Spleen (tissue), 11 donors: ENCODE results near the gene CHKB. TPM values are rescaled to one million over a fixed set of nuclear protein-coding genes. Genes with fewer than 3 reads are reported as not detected.

Experiments used
- DNase-seq: peaks from one replicate; pipeline ENCODE4 v3.0.0-alpha.2; 2020
- H3K27ac ChIP-seq, 8 donors: fragments of 200-600 bp; sonication (generic) in 7 of 8; 1 replicate in 4 of 8; 2 replicates in 4 of 8; pipeline versions ENCODE4 v1.5.0 to v1.8.0; 2016 to 2021; ENCODE audit warnings: inconsistent platforms in 4 of 8, mild to moderate bottlenecking in 4 of 8, moderate library complexity in 1 of 8
- H3K27me3 ChIP-seq, 7 donors: fragments of 200-600 bp; sonication (generic) in 6 of 7; replicated peaks in 1 of 7; 1 replicate in 4 of 7; 2 replicates in 3 of 7; pipeline versions ENCODE4 v1.5.0 to v1.8.0; 2016 to 2021; ENCODE audit warnings: inconsistent platforms in 3 of 7, mild to moderate bottlenecking in 1 of 7
- H3K36me3 ChIP-seq, 6 donors: fragments of 200-600 bp; sonication (generic) in 5 of 6; 1 replicate in 4 of 6; 2 replicates in 2 of 6; pipeline versions ENCODE4 v1.5.0 to v1.8.0; 2016 to 2021; ENCODE audit warnings: inconsistent platforms in 2 of 6
- H3K4me1 ChIP-seq, 6 donors: fragments of 200-600 bp; sonication (generic) in 5 of 6; 1 replicate in 3 of 6; 2 replicates in 3 of 6; pipeline versions ENCODE4 v1.5.0 to v1.8.0; 2016 to 2021; ENCODE audit warnings: inconsistent platforms in 3 of 6
- H3K4me3 ChIP-seq, 8 donors: fragments of 200-600 bp; sonication (generic) in 7 of 8; 1 replicate in 4 of 8; 2 replicates in 4 of 8; pipeline versions ENCODE4 v1.5.0 to v1.8.0; 2016 to 2021; ENCODE audit warnings: inconsistent platforms in 4 of 8, mild to moderate bottlenecking in 4 of 8, moderate library complexity in 2 of 8
- H3K9me3 ChIP-seq, 8 donors: fragments of 200-600 bp; sonication (generic) in 7 of 8; 1 replicate in 4 of 8; 2 replicates in 4 of 8; pipeline versions ENCODE4 v1.5.0 to v1.8.0; 2016 to 2021; ENCODE audit warnings: inconsistent platforms in 4 of 8
- POLR2A ChIP-seq, 3 donors: fragments of 450-650 bp; IDR thresholded peaks; one replicate each; pipeline ENCODE4 v1.5.1; 2017; ENCODE audit warnings: antibody characterized with exemption in 3 of 3, mild to moderate bottlenecking in 1 of 3
- POLR2AphosphoS5 ChIP-seq, 3 donors: sonication (generic); formaldehyde crosslinking; IDR thresholded peaks; one replicate each; pipeline ENCODE4 v1.5.1; 2017; ENCODE audit warnings: antibody characterized with exemption in 3 of 3
- WGBS, 5 donors: extraction: QIAGEN DNeasy Blood & Tissue Kit in 3 of 5; methylation state at CpG; one replicate each; pipeline versions ENCODE4 v1.1.5 to v1.1.7; 2013 to 2018; 5-methylcytosine and 5-hydroxymethylcytosine counted together
- intact Hi-C: fragments of 100-400 bp; cut with DNase I; formaldehyde crosslinking; loops from one replicate; pipeline ENCODE4 v1.15.0; 2023; ENCODE audit warnings: low total_unique reads
- polyA plus RNA-seq, 3 donors: library from polyadenylated mRNA; stranded (reverse); fragments of 200-250 nt; gene quantifications; one replicate each; pipeline ENCODE4 v1.2.1, GENCODE V29; 2013
- total RNA-seq, 7 donors: library from RNA; depleted of rRNA in 3 of 7; stranded (reverse); fragments of >200 nt in 3 of 7; fragmentation: NEBNext Ultra II Directional in 4 of 7; extraction: Animal tissue kit (Norgen Biotek cat#: 25700) in 4 of 7; gene quantifications; one replicate each; pipeline versions ENCODE4 v1.1.0 to v1.2.1, GENCODE V29; 2016 to 2021
- TF ChIP-seq, protein P1 (sequence below), 11 experiments: fragments of 200-600 bp in 7 of 11; fragments of 450-650 bp in 4 of 11; sonication (generic) in 4 of 11; IDR thresholded peaks in 8 of 11; conservative IDR thresholded peaks in 3 of 11; 1 replicate in 7 of 11; 2 replicates in 4 of 11; pipeline versions ENCODE4 v1.4.0 to v1.8.0; 2016 to 2021; ENCODE audit warnings: antibody characterized with exemption in 11 of 11, inconsistent platforms in 4 of 11, mild to moderate bottlenecking in 1 of 11
- donor health status: healthy with polysubstance abuse.
- donor health status: DM: no; HTN: no; CAD: no; lungs with moderate emphysema.
- donor health status: DM: no; HTN: no; CAD: no.
- donor health status: Bipolar disorder and iron deficiency.
- donor health status: healthy.
- donor health status: DM: no; HTN: no; CAD: no.
- donor health status: DM: yes; HTN: yes; CAD: no.

Gene CHKB
- total and polyA plus RNA-seq, 10 donors: 94.4 to 502 (median 129) TPM

DNA sequence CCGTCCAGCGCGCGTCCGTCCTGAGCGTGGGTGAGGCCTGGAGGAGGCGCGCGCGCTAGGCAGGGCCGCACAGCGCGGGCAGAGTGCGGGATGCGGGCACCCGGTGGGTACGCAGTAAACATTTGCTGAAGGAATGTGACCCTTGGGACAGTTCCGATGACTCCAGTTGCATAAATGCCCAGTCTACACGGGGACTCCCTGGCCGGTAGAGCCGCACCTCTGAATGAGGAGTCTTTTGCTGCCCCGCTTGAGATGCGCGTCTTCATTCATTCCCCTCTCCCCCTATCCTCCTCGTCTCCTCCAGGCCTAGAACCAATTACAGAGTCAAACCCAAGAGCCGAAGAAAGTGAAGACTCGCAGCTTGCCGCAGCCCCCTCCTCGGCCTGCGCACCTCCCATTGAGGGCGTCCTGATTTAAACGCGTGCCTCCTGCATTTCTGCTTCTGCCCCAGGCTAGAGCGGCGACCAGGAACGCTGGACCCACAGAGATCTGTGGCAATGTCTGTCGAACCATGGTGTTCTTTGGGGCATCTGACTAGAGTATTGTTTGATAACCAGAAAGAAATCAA lies 729 bp upstream of the CHKB start:
- peaks cover 0 to 31% (median 15%) of the 10 kb centered on the region in 6 donors for H3K36me3 ChIP-seq
- intact Hi-C loops: no loop called here
- peak overlapping the region; percentile 74 to 93 (median 86) for H3K4me3 ChIP-seq
- TF ChIP-seq POLR2A (IDR thresholded peaks at IDR 0.05) (no peak), POLR2AphosphoS5 (IDR thresholded peaks at IDR 0.05) (no peak)
- TF ChIP-seq, protein P1, sequence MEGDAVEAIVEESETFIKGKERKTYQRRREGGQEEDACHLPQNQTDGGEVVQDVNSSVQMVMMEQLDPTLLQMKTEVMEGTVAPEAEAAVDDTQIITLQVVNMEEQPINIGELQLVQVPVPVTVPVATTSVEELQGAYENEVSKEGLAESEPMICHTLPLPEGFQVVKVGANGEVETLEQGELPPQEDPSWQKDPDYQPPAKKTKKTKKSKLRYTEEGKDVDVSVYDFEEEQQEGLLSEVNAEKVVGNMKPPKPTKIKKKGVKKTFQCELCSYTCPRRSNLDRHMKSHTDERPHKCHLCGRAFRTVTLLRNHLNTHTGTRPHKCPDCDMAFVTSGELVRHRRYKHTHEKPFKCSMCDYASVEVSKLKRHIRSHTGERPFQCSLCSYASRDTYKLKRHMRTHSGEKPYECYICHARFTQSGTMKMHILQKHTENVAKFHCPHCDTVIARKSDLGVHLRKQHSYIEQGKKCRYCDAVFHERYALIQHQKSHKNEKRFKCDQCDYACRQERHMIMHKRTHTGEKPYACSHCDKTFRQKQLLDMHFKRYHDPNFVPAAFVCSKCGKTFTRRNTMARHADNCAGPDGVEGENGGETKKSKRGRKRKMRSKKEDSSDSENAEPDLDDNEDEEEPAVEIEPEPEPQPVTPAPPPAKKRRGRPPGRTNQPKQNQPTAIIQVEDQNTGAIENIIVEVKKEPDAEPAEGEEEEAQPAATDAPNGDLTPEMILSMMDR (IDR thresholded peaks at IDR 0.05 in 8 of 11, conservative IDR thresholded peaks at IDR 0.05 in 3 of 11): no peak
- peaks cover 5 to 55% (median 30%) of the 10 kb centered on the region in 6 donors for H3K4me1 ChIP-seq
- WGBS, 5 donors: 8 to 14% (median 10%) methylated on average over 37 of the region's 37 CpGs
- peak overlapping the region; percentile 92 to 100 (median 98) for H3K27ac ChIP-seq
- peak; percentile 73 for DNase-seq
- H3K9me3 ChIP-seq: no peaks in the 10 kb centered on the region
- peaks cover 0 to under 1% (median 0%) of the 10 kb centered on the region in 7 donors for H3K27me3 ChIP-seq

DNA sequence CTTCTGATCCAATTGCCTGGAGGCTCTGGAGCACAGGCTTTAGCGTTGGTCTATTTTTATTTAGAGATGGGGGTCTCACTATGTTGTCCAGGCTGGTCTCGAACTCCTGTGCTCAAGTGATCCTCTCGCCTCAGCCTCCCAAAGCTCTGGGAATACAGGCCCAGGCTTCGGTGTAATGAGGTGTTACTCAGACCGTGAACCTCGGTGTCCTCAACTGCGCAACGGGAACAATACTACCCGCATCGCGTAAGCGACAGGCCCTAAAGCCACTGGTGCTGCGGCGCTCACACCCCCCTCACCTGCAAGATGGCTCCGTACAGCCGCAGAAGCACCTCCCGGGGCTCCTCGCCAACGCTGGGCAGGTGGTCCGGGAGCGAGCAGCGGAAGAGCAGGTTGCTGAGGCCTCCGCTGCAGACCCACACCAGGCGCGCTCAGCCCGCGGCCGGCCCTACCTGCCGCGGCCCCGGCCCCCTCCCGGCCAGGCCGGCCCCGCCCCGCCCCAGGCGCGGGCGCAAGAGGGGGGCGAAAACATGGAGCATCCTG lies 628 bp downstream of the CHKB start:
- intact Hi-C loops: no loop called here
- 5 to 8% (median 6%) methylated on average over 10 to 39 of the region's 39 CpGs for WGBS, 5 donors
- Histone ChIP-seq H3K4me3 (peak overlapping the region; percentile 74 to 93 (median 86)), H3K4me1 (peaks cover 5 to 59% (median 32%) of the 10 kb centered on the region in 6 donors), H3K9me3 (no peaks in the 10 kb centered on the region), H3K27ac (peak overlapping the region; percentile 92 to 100 (median 98)), H3K27me3 (peaks cover 0 to 9% (median 0%) of the 10 kb centered on the region in 7 donors), H3K36me3 (peaks cover 0 to 37% (median 15%) of the 10 kb centered on the region in 6 donors)
- no peak for DNase-seq
- TF ChIP-seq POLR2A (IDR thresholded peaks at IDR 0.05): no peak
- no peak for TF ChIP-seq POLR2AphosphoS5 (IDR thresholded peaks at IDR 0.05)
- TF ChIP-seq, protein P1 (IDR thresholded peaks at IDR 0.05 in 8 of 11, conservative IDR thresholded peaks at IDR 0.05 in 3 of 11): no peak

DNA sequence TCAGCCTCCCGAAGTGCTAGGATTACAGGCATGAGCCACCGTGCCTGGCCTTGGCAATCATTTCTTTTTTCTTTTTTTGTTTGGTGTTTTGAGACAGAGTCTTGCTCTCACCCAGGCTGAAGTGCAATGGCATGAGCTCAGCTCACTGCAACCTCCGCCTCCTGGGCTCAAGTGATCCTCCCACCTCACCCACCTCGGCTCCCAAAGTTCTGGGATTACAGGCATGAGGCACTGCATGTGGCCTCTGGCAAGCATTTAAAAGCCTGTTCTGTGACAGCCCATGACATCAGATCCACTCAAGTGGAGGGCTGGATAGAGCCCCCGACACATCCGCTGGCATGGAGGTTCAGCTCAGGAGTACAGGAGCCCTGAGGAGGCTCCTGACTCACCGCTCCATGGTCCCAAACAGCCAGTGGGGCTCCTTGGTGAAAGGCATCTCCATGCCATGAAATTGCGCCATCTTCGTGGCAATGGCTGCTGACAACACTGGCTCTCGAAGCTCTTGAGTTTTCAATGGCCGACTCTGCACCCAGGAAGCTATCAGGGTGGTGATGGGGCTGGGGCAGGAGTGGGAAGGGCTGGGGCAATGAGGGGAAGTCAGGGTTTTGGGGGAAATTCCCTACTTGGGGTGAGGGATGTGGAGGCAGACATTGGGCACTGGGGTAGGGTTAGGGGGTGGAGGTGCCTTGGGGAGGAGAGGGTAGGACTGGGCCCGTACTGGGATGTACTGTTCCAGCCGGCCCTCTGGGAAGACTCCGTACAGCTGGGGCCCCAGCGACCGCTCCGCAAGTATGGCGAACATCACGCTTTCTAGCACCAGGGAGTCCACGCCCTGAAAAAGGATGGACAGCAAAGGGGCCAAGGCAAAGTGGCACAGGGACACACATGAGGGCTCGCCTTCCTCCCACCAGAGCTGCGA lies 1.4 kb downstream of the CHKB start:
- intact Hi-C loops: no loop called here
- peaks cover 5 to 59% (median 32%) of the 10 kb centered on the region in 6 donors for H3K4me1 ChIP-seq
- peak; percentile 83 for DNase-seq
- peaks cover 0 to 45% (median 15%) of the 10 kb centered on the region in 6 donors for H3K36me3 ChIP-seq
- H3K9me3 ChIP-seq: no peaks in the 10 kb centered on the region
- peaks cover 0 to 9% (median 0%) of the 10 kb centered on the region in 7 donors for H3K27me3 ChIP-seq
- no peak for TF ChIP-seq POLR2AphosphoS5 (IDR thresholded peaks at IDR 0.05)
- no peak for TF ChIP-seq POLR2A (IDR thresholded peaks at IDR 0.05)
- TF ChIP-seq, protein P1 (IDR thresholded peaks at IDR 0.05 in 8 of 11, conservative IDR thresholded peaks at IDR 0.05 in 3 of 11): no peak
- 80 to 95% (median 91%) methylated on average over 21 to 22 of the region's 22 CpGs for WGBS, 5 donors
- H3K27ac ChIP-seq: peak overlapping the region in 5 of 8 donors; percentile 96 to 100 (median 99)
- peak overlapping the region in 7 of 8 donors; percentile 74 to 93 (median 82) for H3K4me3 ChIP-seq
